K562 (cell line): ENCODE data around the gene BTD. TPM values are rescaled to one million over a fixed set of nuclear protein-coding genes. Genes with fewer than 3 reads are reported as not detected.

Experiments used
- ATAC-seq: fragments of 200-7000 bp; cut with Tn5 transposase; 3 replicates; pipeline ENCODE4 v1.9.1; 2020; ENCODE audit warnings: moderate library complexity
- BruUV-seq: library from RNA; stranded (reverse); fragments of 400-500 nt; replicated peaks from 2 replicates; lab custom pipeline; 2021; lab: Mats Ljungman, UMichigan
- CTCF ChIA-PET: fragments of 300-600 bp; formaldehyde crosslinking; extraction: SDS; loops from one replicate; lab custom pipeline; 2021; ENCODE audit warnings: low intra/inter-chr PET ratio; lab: Yijun Ruan, JAX
- POLR2A ChIA-PET: fragments of 300-600, 350-650 bp; sonication (Branson Sonifier 250); formaldehyde crosslinking; extraction: SDS; loops from one replicate; lab custom pipeline; 2021; ENCODE audit warnings: antibody characterized with exemption, inconsistent platforms; lab: Yijun Ruan, JAX
- DNase-seq, 4 experiments: peaks; one replicate each; pipeline versions ENCODE4 v3.0.0 to v3.0.0-alpha.2; 2011 to 2018; ENCODE audit warnings: low spot score in 3 of 4, mixed read lengths in 3 of 4; ENCODE audit errors: extremely low read depth in 1 of 4
- FAIRE-seq: peaks from 2 replicates; lab custom pipeline; 2011; peaks lifted over from hg19 to GRCh38; lab: Jason Lieb, UNC
- H2AFZ ChIP-seq: 2 replicates; pipeline ENCODE4 v1.6.0; 2011; ENCODE audit warnings: low read depth, low read length, control low read depth, inconsistent platforms
- H3K27ac ChIP-seq: fragments of 200-600 bp; 3 replicates; pipeline ENCODE4 v1.8.0; 2011; ENCODE audit warnings: low read depth, mild to moderate bottlenecking, control low read depth, inconsistent platforms, low read length, moderate library complexity, mixed read lengths; ENCODE audit errors: extremely low read depth
- H3K27me3 ChIP-seq, 2 experiments: fragments of 300-600 bp in 1 of 2; 2 replicates in 1 of 2; 3 replicates in 1 of 2; pipeline versions ENCODE4 v1.6.0 to v1.8.0; 2011; ENCODE audit warnings: inconsistent platforms in 2 of 2, low read length in 2 of 2, mild to moderate bottlenecking in 1 of 2, mixed read lengths in 1 of 2, moderate library complexity in 1 of 2; ENCODE audit not compliant: control insufficient read depth in 2 of 2, insufficient read depth in 2 of 2
- H3K36me3 ChIP-seq: fragments of 300-600 bp; 3 replicates; pipeline ENCODE4 v1.8.0; 2011; ENCODE audit warnings: mild to moderate bottlenecking, low read length, inconsistent platforms; ENCODE audit not compliant: control insufficient read depth, insufficient read depth
- H3K4me1 ChIP-seq, 2 experiments: fragments of 200-600 bp in 1 of 2; replicated peaks in 1 of 2; 2 replicates in 1 of 2; 3 replicates in 1 of 2; pipeline versions ENCODE4 v1.5.1 to v1.8.0; 2011; ENCODE audit warnings: inconsistent platforms in 2 of 2, low read length in 2 of 2, mild to moderate bottlenecking in 1 of 2, mixed read lengths in 1 of 2, moderate library complexity in 1 of 2; ENCODE audit not compliant: control insufficient read depth in 2 of 2, insufficient read depth in 2 of 2
- H3K4me2 ChIP-seq: 2 replicates; pipeline ENCODE4 v1.6.1; 2011; ENCODE audit warnings: low read length, control low read depth, inconsistent platforms, mixed read lengths; ENCODE audit not compliant: insufficient read depth
- H3K4me3 ChIP-seq: fragments of 200-600 bp; sonication (generic), shearing (Covaris generic); 2 replicates; pipeline ENCODE4 v1.5.1; 2016; ENCODE audit warnings: control low read depth, inconsistent platforms
- H3K79me2 ChIP-seq: fragments of 200-600 bp; 3 replicates; pipeline ENCODE4 v1.8.0; 2011; ENCODE audit warnings: low read length, inconsistent platforms; ENCODE audit not compliant: control insufficient read depth, insufficient read depth
- H3K9ac ChIP-seq, 2 experiments: 2 replicates each; pipeline versions ENCODE4 v1.6.0 to v1.6.1; 2011; ENCODE audit warnings: low read depth in 2 of 2, low read length in 2 of 2, control low read depth in 1 of 2, inconsistent platforms in 1 of 2, mild to moderate bottlenecking in 1 of 2, mixed read lengths in 1 of 2; ENCODE audit not compliant: insufficient read depth in 1 of 2
- H3K9me1 ChIP-seq: one replicate; pipeline ENCODE4 v1.6.0; 2011; ENCODE audit warnings: inconsistent platforms, mild to moderate bottlenecking, low read length, moderate library complexity; ENCODE audit not compliant: control insufficient read depth, insufficient read depth
- H3K9me3 ChIP-seq: replicated peaks from 2 replicates; pipeline ENCODE4 v1.5.1; 2011; ENCODE audit warnings: low read depth, low read length, inconsistent platforms; ENCODE audit not compliant: control insufficient read depth, insufficient read depth
- H4K20me1 ChIP-seq: replicated peaks from 2 replicates; pipeline ENCODE4 v1.6.1; 2011; ENCODE audit warnings: low read length, inconsistent platforms, mixed read lengths; ENCODE audit not compliant: control insufficient read depth, insufficient read depth
- CCAR2 ChIP-seq: fragments of 200-400 bp; formaldehyde crosslinking; IDR thresholded peaks from 2 replicates; pipeline ENCODE4 v1.6.1; 2017; ENCODE audit warnings: mild to moderate bottlenecking, low read depth, low read length
- CREB1 ChIP-seq, 2 experiments: sonication (generic) in 1 of 2; formaldehyde crosslinking in 1 of 2; IDR thresholded peaks; 2 replicates each; pipeline versions ENCODE4 v1.6.1 to v1.8.0; 2012 to 2022; ENCODE audit warnings: inconsistent platforms in 1 of 2, mild to moderate bottlenecking in 1 of 2, missing genetic modification reagents in 1 of 2, moderate library complexity in 1 of 2
- KAT7 ChIP-seq: sonication (generic); formaldehyde crosslinking; IDR thresholded peaks from 2 replicates; pipeline ENCODE4 v1.8.0; 2022; ENCODE audit warnings: missing genetic modification reagents, mild to moderate bottlenecking, borderline replicate concordance
- MEF2D ChIP-seq: conservative IDR thresholded peaks from 2 replicates; pipeline ENCODE4 v1.6.1; 2016; ENCODE audit warnings: low read depth, missing genetic modification characterization, missing compliant biosample characterization
- NUFIP1 ChIP-seq: fragments of 450-650 bp; IDR thresholded peaks from 2 replicates; pipeline ENCODE4 v1.6.1; 2018; ENCODE audit not compliant: partially characterized antibody
- XRCC3 ChIP-seq: fragments of 450-650 bp; IDR thresholded peaks from 2 replicates; pipeline ENCODE4 v1.6.1; 2017; ENCODE audit warnings: mild to moderate bottlenecking, moderate library complexity
- ZKSCAN1 ChIP-seq: fragments of 150-350 bp; IDR thresholded peaks from 2 replicates; pipeline ENCODE4 v1.6.1; 2016; ENCODE audit warnings: low read depth, low read length
- ZNF140 ChIP-seq: fragments of 250-450 bp; sonication (Bioruptor Pico); IDR thresholded peaks from 2 replicates; pipeline ENCODE4 v1.8.0; 2021; ENCODE audit warnings: moderate library complexity, mild to moderate bottlenecking, inconsistent platforms
- ZNF41 ChIP-seq: fragments of 250-450 bp; sonication (Bioruptor Pico); conservative IDR thresholded peaks from 2 replicates; pipeline ENCODE4 v1.4.0; 2020; ENCODE audit warnings: mild to moderate bottlenecking
- ZNF584 ChIP-seq: fragments of 200-800 bp; sonication (Bioruptor generic); IDR thresholded peaks from 2 replicates; pipeline ENCODE4 v1.6.1; 2016; ENCODE audit warnings: low read depth, mild to moderate bottlenecking, missing genetic modification characterization, missing compliant biosample characterization
- ZNF655 ChIP-seq: fragments of 250-450 bp; sonication (Bioruptor Pico); IDR thresholded peaks from 2 replicates; pipeline ENCODE4 v1.5.0; 2021
- WGBS: fragments of 100-300 bp; shearing (Covaris generic); methylation state at CpG from one replicate; pipeline ENCODE4 v1.1.6; 2016; ENCODE audit warnings: low coverage, mixed read lengths; ENCODE audit not compliant: insufficient coverage; ENCODE audit errors: missing lambda C conversion rate; 5-methylcytosine and 5-hydroxymethylcytosine counted together
- in situ Hi-C: fragments of 300-500 bp; cut with MboI; formaldehyde crosslinking; loops from 4 replicates; pipeline ENCODE4 v1.15.0; 2018; ENCODE audit warnings: inconsistent platforms, mixed read lengths
- intact Hi-C: fragments of 100-400 bp; cut with micrococcal nuclease; formaldehyde crosslinking; loops from 2 replicates; pipeline ENCODE4 v1.14.2; 2022
- polyA plus RNA-seq, 8 experiments: library from polyadenylated mRNA; depleted of rRNA in 4 of 8; stranded (reverse) in 5 of 8; unstranded in 3 of 8; fragments of >200 nt; fragmentation: Nextera tagmentation in 2 of 8; fragmentation: Illumina TruSeq in 1 of 8; extraction: Ambion mirVana in 2 of 8; extraction: Trizol in 1 of 8; gene quantifications; 2 replicates each; pipeline versions ENCODE4 v1.2.1 to v1.2.3, GENCODE V29; 2011 to 2014; ENCODE audit warnings: inconsistent platforms in 1 of 8, missing spikeins in 1 of 8
- total RNA-seq, 7 experiments: library from RNA; depleted of rRNA in 6 of 7; stranded (reverse); fragments of >200 nt in 6 of 7; fragmentation: Illumina TruSeq in 2 of 7; extraction: Trizol in 2 of 7; gene quantifications; 2 replicates each; pipeline versions ENCODE4 v1.2.1 to v1.2.3, GENCODE V29; 2011 to 2021; ENCODE audit warnings: low replicate concordance in 1 of 7
- TF ChIP-seq, protein P1 (sequence below): fragments of 450-650 bp; IDR thresholded peaks from 2 replicates; pipeline ENCODE4 v1.6.1; 2016; ENCODE audit warnings: low read depth, mild to moderate bottlenecking, moderate library complexity
- TF ChIP-seq, protein P2 (sequence below), 3 experiments: fragments of 200-800 bp in 1 of 3; fragments of 250-450 bp in 1 of 3; fragments of 450-650 bp in 1 of 3; sonication (Bioruptor Pico) in 1 of 3; sonication (Bioruptor generic) in 1 of 3; formaldehyde crosslinking in 1 of 3; IDR thresholded peaks; 2 replicates each; pipeline versions ENCODE4 v1.6.1 to v1.8.0; 2016 to 2022; ENCODE audit warnings: mild to moderate bottlenecking in 2 of 3, missing genetic modification characterization in 2 of 3, missing compliant biosample characterization in 1 of 3, moderate library complexity in 1 of 3

BTD gene
- total and polyA plus RNA-seq, 9 of the 15 experiments (the other 6 are each of a cell fraction or from before 2014, with no cell fraction given): 6.6 to 26.2 (median 10.6) TPM

DNA sequence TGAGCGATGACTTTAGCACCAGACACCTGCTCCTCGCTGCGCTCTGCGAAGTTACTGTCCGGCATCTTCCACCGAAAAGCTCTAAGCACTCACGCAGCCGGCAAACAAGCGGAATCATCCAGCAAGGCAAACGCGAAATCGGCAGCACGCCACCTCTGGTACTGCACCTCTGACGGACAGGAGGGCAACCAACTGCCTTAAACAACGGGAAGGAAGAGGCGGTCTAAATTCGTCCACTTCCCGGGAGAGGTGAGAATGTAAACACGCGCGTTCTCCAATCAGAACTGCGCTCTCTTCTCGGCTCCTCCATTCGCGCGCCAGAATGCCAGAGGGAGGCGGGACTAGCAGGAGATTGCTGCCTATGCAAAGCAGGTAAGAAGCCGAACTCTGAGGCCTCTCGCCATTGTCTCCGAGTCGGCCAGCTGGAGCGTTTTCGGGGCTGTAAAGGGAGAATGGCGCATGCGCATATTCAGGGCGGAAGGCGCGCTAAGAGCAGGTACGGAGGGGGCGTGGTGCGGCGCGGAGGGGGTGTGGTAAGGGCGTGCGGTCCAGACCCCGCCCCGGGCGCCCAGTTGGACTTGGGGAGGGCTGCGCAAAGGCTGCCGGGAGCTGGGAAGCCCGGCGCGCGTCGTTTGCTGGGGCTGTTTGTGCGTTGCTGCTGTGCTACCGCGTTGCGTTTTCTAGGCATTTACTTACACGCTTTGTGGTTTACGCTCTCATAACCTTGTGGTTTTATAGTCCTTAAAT is at the start of gene BTD, which contains the start of gene HACL1 (continued):
- TF ChIP-seq ZNF655 (CRISPR knock-in tag): no peak
- peak; percentile 56 for TF ChIP-seq CREB1 (IDR thresholded peaks at IDR 0.05)
- TF ChIP-seq CREB1 (CRISPR knock-in tag; IDR thresholded peaks at IDR 0.05): 0 out of 2 replicates have a peak, but pooled peaks have one; percentile 59
- no peak for TF ChIP-seq XRCC3
- no peak for TF ChIP-seq CCAR2
- TF ChIP-seq, protein P1, sequence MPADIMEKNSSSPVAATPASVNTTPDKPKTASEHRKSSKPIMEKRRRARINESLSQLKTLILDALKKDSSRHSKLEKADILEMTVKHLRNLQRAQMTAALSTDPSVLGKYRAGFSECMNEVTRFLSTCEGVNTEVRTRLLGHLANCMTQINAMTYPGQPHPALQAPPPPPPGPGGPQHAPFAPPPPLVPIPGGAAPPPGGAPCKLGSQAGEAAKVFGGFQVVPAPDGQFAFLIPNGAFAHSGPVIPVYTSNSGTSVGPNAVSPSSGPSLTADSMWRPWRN: no peak
- TF ChIP-seq, all 486 proteins: peak for 168

DNA sequence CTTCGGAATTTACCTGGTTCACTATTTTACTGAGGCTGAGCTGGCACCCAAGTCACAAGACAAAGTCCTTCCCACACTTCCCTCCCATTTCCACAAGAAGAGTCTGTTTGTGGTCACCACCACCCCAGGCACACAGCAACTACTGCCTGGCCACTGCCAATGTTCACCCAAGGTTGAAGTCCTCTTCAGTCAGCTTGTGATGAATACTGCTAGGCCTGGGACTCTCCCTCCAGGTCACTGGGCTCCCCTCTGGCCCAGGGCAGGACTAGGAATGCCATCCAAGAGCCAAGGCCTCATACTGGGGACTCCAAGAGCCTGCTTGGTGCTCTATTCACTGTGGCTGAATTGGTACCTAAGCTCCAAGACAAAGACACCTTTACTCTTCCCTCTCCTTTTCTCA is 49.6 kb upstream of the BTD start:
- H2AFZ ChIP-seq: no peak overlapping the region
- no peak for ATAC-seq
- H3K9me3 ChIP-seq: no peaks in the 10 kb centered on the region
- in situ Hi-C loops (loop anchor here (5.0 kb wide), 1 partner anchor 435 kb away; no protein-coding TSS in a partner anchor), intact Hi-C loops (no loop called here)
- no peaks in the 10 kb centered on the region for H4K20me1 ChIP-seq
- no peaks in the 10 kb centered on the region for H3K36me3 ChIP-seq
- POLR2A ChIA-PET: no interaction called here
- no peak overlapping the region for H3K9ac ChIP-seq
- DNase-seq: no peak
- BruUV-seq: no TSS peak
- no peaks in the 10 kb centered on the region for H3K79me2 ChIP-seq
- H3K4me3 ChIP-seq: no peak overlapping the region
- H3K4me1 ChIP-seq: peaks cover 0 to 6% of the 10 kb centered on the region in 2 experiments; a peak in 2 of 5 replicates
- no peak for FAIRE-seq
- H3K9me1 ChIP-seq: no peaks in the 10 kb centered on the region
- no peak overlapping the region for H3K27ac ChIP-seq
- no peak overlapping the region for H3K4me2 ChIP-seq
- CTCF ChIA-PET: no interaction called here
- WGBS: 18% methylated on average over 1 of the region's 1 CpG
- no peaks in the 10 kb centered on the region for H3K27me3 ChIP-seq
- TF ChIP-seq KAT7 (CRISPR knock-in tag): no peak
- no peak for TF ChIP-seq NUFIP1
- no peak for TF ChIP-seq ZKSCAN1
- TF ChIP-seq ZNF140 (CRISPR knock-in tag): no peak
- TF ChIP-seq MEF2D (tag): no peak
- TF ChIP-seq, protein P2, sequence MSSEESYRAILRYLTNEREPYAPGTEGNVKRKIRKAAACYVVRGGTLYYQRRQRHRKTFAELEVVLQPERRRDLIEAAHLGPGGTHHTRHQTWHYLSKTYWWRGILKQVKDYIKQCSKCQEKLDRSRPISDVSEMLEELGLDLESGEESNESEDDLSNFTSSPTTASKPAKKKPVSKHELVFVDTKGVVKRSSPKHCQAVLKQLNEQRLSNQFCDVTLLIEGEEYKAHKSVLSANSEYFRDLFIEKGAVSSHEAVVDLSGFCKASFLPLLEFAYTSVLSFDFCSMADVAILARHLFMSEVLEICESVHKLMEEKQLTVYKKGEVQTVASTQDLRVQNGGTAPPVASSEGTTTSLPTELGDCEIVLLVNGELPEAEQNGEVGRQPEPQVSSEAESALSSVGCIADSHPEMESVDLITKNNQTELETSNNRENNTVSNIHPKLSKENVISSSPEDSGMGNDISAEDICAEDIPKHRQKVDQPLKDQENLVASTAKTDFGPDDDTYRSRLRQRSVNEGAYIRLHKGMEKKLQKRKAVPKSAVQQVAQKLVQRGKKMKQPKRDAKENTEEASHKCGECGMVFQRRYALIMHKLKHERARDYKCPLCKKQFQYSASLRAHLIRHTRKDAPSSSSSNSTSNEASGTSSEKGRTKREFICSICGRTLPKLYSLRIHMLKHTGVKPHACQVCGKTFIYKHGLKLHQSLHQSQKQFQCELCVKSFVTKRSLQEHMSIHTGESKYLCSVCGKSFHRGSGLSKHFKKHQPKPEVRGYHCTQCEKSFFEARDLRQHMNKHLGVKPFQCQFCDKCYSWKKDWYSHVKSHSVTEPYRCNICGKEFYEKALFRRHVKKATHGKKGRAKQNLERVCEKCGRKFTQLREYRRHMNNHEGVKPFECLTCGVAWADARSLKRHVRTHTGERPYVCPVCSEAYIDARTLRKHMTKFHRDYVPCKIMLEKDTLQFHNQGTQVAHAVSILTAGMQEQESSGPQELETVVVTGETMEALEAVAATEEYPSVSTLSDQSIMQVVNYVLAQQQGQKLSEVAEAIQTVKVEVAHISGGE (CRISPR knock-in tag; IDR thresholded peaks at IDR 0.05): no peak
- no peak for TF ChIP-seq ZNF584 (CRISPR knock-in tag)
- TF ChIP-seq, protein P1: no peak
- TF ChIP-seq ZNF41: no peak
